ENCODE data around the gene ZFHX3.

ZFHX3 gene

DNA sequence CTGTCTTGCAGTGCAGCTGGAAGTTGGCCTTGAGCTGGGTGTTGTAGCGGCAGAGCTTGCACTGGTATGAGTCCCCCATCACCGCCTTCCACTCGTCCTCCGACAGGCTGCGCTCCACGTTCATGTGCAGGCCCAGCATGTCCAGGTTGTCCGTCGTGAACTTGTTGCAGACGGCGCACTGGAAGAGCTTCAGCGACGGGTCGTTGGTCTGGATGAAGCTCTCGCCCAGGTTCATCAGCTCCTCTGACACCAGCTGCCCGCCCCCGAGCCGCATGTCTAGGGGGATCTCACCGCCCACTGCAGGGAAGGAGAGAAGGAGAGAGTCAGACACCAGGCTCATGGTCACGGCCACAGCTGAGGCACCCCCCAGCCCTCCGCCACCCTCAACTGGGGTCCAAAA is 97.3 kb downstream of the ZFHX3 start:
- no peak for DNase-seq (ENCODE audit: low read depth in 2 of 2)

DNA sequence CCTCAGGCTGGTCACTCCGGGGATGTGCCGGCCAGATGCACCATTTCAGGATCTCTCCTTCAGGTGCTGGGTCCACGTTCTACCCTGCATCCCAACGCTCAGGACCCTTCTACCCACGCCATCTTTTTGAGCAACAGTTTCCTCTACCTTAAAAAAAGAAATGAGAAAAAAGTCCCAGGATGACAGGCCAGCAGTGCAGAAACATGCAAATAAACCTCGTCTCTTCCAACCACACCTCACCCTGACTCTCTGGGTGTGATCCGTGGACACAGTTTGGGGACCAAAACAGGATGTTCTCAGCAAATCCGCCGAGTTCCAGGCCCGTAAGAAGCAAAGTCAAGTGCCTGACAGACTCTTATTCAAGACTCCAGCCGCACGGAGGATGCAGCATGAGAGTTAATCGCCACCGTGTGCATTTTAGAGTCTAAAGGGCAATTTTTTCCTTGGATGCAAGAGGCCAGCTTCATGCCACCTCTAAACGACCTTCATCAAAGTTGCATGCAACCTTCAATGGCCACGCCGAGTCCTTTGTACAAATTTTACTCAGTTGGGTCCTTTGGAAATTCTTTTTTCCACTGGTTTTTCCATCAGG is 99.6 kb downstream of the ZFHX3 start:
- no peak for DNase-seq (ENCODE audit: low read depth in 2 of 2)

DNA sequence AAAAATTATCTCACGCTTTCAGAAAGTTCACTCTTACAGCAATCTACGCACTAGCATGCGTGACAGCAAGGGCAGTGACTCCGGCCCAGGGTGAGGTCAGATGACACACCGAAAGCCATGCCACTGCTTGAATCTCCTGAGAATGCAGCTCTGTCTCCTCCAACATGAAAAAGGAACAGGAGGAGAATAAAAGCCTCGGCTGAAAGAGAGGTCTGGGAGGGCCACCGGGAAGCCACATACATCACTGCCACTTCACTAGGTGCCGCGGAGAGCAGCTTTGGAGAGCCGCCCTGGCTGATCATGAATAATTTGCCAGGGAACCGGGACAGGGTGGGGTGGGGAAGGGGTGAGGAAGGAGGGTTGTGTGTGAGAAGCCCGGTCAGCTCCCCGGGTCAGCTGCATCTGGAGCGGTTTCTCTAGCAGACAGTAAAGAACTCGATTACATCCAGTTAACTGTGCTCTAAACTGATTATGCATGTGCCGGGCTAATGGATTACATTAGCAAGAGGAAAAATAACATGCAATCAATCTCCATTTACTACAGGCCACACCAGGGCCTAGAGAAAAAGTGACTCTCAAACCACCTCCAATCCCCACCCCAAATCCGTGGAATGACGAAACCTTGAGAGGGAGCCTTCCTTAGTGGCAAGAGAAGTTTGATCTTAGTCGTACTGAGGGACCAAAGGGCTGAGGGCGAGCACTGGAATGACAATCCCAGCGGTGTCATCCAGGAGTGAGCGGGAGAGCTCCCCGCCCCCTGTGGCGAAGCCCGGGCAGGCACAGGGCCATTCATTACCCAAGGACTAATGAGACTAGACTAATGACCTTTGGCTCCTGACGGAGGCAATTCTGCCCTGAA is 100.3 kb downstream of the ZFHX3 start:
- no peak for DNase-seq (ENCODE audit: low read depth in 2 of 2)

DNA sequence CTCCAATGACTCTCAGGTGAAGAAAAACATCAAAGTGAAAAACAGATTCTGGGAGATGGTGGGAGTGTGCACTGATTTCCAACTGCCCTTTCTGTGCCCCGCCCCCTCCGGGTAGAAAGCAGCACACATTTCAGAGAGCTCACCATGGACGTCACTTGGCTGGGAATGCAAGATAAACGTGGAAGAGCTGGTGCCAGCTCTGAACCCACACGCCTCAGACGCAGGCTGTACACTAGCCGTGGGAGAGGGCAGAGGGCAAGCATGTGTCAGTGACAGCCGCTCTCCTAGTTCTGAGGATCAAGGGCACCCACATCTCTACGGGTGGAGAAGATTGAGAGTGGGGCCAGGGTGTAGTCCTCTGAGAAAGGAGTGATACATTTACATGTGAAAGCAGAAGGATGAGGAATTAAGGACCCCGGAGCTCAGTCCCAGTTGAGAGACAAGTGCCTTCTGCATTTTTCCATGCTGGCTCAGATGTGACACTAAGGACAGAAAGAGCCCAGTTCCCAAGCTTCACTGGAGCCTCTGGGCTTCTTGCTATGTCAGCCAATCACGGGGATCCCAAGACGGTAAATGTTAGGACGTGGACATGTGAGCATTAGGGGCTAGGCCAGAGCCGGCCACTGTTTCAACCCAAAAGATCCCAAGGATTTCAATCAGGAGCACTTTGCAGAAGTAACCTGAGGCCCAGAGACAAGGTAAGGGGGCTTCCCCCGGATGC is 101.3 kb downstream of the ZFHX3 start:
- no peak for DNase-seq (ENCODE audit: low read depth in 2 of 2)

GRCh38 chr16:72946063-72946462 is 101.9 kb downstream of the ZFHX3 start:
- no peak for DNase-seq (ENCODE audit: low read depth in 2 of 2)

- no peak for DNase-seq (ENCODE audit: low read depth in 2 of 2)
Measured at GRCh38 chr16:72945611-72946010, 102.3 kb downstream of the ZFHX3 start.

DNA sequence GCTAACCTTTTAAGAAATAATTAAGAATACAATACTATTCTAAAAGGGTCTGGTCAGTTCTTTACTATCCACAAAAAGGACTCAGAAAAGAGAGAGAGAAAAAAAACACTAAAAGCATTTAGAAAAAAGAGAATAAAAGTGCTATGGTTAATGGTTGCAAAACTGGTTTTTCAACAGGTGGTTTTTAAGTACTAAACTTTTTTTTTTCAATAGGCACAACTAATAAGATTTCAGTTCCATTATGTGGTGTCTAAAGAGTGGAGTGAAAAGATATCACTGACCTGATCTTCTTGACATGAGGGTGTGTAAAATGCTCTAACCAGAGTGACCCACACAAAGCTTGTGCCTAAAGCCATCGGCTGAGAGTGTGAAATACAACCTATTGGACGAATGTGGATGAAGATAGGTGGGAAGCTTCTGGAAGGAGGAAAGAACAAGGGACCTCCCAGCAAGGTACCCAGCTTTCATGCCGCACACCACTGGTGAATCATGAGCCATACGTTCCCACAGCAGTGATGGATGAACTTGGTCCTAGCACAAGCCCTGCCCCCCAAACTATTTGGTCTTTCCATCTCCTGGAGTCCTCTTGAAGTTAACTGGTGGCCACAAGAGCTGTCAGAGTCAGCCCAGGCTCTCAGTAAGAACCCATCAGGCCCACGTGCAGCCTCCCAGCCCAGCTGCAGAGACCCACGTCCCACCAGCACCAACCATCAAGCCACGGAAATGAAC is 103.0 kb downstream of the ZFHX3 start:
- no peak for DNase-seq (ENCODE audit: low read depth in 2 of 2)

GRCh38 chr16:72942021-72942420 is 105.9 kb downstream of the ZFHX3 start:
- no peak for DNase-seq (ENCODE audit: low read depth in 2 of 2)

DNA sequence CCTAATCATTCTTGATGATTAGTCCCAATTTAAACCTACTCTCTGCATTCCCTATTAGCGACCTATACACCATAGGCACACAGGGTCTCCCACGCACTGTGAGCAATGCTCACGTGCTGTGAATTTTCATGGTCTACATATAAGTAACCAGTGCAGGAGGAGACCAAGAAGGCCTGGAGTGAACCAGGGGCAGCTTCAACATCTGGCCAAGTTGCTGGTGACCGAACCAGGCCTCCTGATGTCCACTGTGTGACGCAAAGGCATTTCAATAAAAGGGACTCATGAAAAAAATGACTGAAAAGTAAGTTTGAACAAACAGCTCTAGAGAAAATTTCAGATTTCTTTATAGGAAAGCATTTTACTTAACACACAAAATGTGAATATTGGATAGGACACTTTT is 107.0 kb downstream of the ZFHX3 start:
- no peak for DNase-seq (ENCODE audit: low read depth in 2 of 2)

GRCh38 chr16:72939247-72939646 is 108.7 kb downstream of the ZFHX3 start:
- DNase-seq (ENCODE audit: low read depth in 2 of 2), result no peak

DNA sequence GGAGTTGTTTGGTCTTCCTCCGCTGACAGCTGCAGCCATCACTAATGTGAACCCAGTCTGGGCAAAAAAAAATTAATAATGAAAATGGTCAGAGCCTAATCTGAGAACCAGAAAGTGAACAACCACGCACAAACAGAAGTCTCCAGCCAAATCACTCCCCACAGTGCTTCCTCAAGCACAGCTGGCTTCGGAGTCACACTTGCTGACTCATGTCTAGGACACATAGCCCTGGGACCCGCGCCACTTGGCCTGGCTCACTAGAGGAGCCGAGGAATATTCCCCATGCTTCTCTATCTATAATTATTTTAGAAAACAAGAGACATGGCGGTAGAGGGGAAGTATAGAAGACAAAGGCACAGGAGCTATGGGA is 109.1 kb downstream of the ZFHX3 start:
- no peak for DNase-seq (ENCODE audit: low read depth in 2 of 2)

GRCh38 chr16:72937916-72938794 is 109.8 kb downstream of the ZFHX3 start:
- no peak for DNase-seq (ENCODE audit: low read depth in 2 of 2)

GRCh38 chr16:72937360-72937759 is 110.6 kb downstream of the ZFHX3 start:
- no peak for DNase-seq (ENCODE audit: low read depth in 2 of 2)

DNA sequence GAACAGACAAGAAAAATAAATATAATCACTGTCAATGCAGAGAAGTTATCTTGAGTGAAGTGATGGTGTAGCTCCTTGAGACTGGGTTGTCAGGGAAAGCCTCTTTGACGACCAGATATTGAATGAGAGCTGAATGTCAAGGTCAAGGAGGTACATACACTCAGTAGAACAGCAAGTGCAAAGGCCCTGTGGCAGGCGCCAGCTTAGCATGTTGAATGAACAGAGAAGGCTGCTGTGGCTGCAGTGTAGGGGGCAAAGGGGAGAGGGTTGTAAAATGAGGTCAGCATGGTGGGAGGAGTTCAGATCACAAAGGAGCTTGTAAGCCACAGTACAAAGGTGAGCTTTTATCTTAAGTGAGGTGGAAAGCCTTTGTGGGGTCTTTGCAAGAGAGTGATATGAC is 111.5 kb downstream of the ZFHX3 start:
- DNase-seq (ENCODE audit: low read depth in 2 of 2), result no peak

- no peak for DNase-seq (ENCODE audit: low read depth in 2 of 2)
Measured at GRCh38 chr16:72935896-72936295, 112.0 kb downstream of the ZFHX3 start.

DNA sequence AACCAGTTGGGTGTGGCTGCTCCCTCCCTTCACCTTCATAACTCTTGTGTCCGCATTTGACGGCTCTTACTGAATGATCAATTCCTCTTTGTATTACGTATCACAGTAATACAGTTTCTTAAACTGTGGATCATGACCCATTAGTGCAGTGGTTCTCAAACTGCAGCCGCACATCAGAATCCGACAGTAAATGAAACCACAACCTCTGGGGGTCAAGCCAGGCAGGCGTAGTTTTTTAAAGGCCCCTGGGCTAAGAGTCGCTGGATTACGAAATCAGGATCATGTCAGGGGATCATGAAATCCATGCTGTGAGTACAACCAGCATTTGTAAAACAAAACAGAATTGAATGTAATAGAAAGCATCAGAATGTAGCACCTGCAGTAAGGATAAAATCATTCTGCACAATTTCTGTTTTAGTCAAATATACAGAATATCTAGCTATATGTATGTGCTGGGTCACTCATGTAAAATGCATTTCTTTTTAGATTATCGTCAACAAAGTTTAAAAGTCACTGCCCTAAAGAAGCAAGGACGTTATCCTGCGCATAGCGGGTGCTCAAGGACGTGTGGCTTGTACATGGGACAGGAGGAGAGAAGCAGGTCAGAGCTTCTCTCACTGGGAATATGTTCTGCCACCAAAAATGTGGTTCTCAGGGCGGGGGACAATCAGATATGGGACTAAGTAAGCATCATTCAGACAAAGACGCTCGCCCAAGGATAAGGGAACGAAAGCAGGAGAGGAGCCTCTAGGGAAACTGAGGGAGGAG is 113.1 kb downstream of the ZFHX3 start:
- DNase-seq (ENCODE audit: low read depth in 2 of 2), result no peak

DNA sequence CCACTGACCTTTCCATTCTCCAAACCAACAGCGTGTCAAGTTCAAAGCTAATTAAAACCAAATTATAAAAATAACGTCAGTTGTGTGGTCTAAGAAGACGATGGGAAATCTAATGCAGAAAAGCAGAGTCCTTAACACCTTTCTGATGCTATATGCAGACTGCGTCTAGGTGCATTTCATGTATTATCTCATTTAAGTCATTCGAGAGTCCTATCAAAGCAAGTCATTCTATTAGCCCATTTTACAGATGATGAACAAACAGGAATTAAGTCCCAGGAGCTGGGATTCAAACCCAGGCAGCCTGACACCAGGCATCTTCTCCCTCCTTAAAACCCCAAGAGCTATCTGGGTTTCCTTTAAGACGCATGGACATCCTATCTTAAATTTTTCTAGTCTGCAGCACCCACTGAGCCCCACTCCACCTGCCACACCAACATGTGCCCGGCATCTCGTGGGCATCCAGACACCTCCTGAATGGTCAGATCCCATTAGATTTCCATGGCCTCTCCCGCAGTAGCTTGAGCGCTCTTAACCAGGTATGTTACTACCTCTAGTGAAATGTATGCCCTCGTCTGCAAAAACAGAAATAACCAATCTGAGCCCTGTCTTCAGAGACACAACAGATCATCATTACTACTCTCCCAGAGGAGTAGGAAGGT is 115.1 kb downstream of the ZFHX3 start:
- no peak for DNase-seq (ENCODE audit: low read depth in 2 of 2)

DNA sequence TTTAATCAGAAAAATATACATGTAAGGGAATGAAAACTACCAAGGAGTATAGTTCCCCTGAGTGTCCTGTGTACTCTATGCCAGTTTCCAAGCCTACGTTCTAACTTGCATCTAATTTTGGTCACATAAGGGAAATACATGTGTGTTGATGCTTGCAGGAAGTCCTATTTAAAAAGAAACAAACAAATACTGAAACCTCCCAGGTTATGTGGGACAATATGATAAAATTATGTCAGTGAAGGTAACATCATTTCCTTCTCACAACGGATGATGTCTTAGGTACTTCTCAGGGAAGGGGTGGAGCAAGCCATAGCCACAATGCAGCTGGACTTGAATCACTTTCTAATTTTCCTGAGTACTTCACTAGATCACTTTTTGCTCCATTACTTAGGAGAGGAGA is 115.9 kb downstream of the ZFHX3 start:
- DNase-seq (ENCODE audit: low read depth in 2 of 2), result no peak

DNA sequence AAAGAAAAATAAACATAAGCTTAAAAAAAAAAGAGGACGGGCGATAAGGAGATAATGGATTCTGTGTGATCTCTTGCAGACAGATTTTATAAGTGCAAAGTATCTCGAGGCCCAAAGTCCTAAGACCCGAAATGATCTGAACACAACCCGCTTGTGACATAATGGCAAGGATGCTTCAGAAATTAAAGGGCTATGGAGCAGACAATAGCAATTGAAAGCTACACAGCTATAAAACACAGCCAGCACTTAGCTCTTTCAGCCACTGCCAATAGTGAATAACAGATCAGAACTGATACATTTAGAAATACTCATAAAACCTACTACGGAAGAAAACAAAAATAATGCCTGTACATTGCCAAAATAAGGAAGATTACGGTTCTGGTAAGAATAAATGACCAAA is 117.5 kb downstream of the ZFHX3 start:
- no peak for DNase-seq (ENCODE audit: low read depth in 2 of 2)
